ENCODE data around the gene CRYBG1.

GRCh38 chr6:106431972-106432371 is 71.5 kb downstream of the CRYBG1 start:
- no peak for TF ChIP-seq ZNF232 (CRISPR knock-in tag; IDR thresholded peaks at IDR 0.05)
- TF ChIP-seq, protein P1, sequence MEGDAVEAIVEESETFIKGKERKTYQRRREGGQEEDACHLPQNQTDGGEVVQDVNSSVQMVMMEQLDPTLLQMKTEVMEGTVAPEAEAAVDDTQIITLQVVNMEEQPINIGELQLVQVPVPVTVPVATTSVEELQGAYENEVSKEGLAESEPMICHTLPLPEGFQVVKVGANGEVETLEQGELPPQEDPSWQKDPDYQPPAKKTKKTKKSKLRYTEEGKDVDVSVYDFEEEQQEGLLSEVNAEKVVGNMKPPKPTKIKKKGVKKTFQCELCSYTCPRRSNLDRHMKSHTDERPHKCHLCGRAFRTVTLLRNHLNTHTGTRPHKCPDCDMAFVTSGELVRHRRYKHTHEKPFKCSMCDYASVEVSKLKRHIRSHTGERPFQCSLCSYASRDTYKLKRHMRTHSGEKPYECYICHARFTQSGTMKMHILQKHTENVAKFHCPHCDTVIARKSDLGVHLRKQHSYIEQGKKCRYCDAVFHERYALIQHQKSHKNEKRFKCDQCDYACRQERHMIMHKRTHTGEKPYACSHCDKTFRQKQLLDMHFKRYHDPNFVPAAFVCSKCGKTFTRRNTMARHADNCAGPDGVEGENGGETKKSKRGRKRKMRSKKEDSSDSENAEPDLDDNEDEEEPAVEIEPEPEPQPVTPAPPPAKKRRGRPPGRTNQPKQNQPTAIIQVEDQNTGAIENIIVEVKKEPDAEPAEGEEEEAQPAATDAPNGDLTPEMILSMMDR (IDR thresholded peaks at IDR 0.05) = no peak
- no peak for TF ChIP-seq ELF4 (CRISPR knock-in tag; IDR thresholded peaks at IDR 0.05; ENCODE audit: low read depth)
- TF ChIP-seq NR1H2 (CRISPR knock-in tag; IDR thresholded peaks at IDR 0.05) = no peak
- TF ChIP-seq SP1 (CRISPR knock-in tag; conservative IDR thresholded peaks at IDR 0.05) = no peak
- TF ChIP-seq IRF1 (CRISPR knock-in tag; IDR thresholded peaks at IDR 0.05) = no peak

Measured in WTC11 (cell line).